NCI-H1105 (cell line): ENCODE data around the gene CPXM1.

Source experiments
- DNase-seq: peaks from one replicate; lab custom pipeline; 2025; lab: John Stamatoyannopoulos, UW

The CPXM1 gene

DNA sequence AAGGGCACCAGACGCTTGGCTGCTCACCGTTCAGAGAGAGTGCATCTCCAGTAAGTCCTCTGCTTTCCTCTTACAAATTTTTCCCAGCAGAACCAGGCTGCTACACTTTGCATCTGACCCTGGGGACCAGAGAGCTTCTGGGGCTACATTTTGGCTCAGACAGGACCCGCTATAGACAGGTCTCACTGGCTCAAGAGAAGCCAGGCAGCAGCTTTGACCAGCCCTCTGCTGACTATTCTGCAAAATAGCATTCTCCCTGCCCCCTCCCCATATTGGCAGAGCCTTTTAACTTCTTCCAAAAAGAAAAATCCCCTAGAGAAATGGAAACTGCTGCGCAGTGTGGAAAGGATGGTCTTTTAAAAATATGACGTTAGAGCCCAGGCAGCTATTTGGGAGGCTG is 37.2 kb downstream of the CPXM1 start:
- no peak for DNase-seq

GRCh38 chr20:2762578-2763131 is 37.8 kb downstream of the CPXM1 start:
- no peak for DNase-seq

- no peak for DNase-seq
Measured at GRCh38 chr20:2761885-2762284, 38.5 kb downstream of the CPXM1 start.

- DNase-seq: no peak
Measured at GRCh38 chr20:2760952-2761305, 39.5 kb downstream of the CPXM1 start.

- no peak for DNase-seq
Measured at GRCh38 chr20:2760297-2760951, 40.0 kb downstream of the CPXM1 start.

- no peak for DNase-seq
Measured at GRCh38 chr20:2759603-2760296, 40.7 kb downstream of the CPXM1 start.

DNA sequence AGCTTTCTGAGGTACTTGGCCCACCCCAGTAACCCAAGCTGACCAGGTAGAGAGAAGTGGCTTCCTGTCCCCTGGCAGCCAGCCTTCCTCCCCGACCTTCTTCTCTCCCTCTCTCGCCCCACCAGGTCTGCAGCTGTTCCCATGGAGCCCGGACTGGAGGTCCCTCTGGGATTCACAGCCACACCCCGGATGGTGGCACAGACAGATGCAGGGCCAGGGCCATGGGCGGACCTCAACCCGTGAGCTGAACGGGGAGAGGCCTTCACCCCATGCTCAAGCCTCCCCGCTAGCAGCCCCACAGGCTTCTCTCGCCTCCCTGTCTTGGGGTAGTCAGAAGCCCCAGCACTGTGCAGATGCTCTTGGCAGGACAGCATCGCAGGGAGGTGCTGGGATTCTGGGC is 41.3 kb downstream of the CPXM1 start:
- no peak for DNase-seq

DNA sequence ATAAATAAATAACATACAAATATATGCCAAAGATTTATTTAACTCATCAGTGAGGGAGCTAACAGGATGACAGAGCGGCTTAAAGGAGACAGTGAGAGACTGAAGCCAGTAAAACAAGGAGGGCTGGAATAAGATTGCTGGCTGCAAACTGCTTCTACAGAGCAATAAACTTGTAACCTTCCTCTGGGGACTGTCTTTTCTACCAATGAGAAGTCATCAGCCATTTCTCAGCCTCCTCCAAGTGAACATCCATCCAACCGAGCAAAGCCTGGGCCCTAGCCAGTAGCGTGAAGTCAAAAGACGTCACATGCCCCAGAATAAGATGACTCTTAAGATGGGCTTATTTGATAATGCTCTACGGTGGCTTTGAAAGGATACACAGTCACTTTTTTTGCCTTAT is 42.5 kb downstream of the CPXM1 start:
- no peak for DNase-seq

- DNase-seq: no peak
Measured at GRCh38 chr20:2757001-2757400, 43.4 kb downstream of the CPXM1 start.

DNA sequence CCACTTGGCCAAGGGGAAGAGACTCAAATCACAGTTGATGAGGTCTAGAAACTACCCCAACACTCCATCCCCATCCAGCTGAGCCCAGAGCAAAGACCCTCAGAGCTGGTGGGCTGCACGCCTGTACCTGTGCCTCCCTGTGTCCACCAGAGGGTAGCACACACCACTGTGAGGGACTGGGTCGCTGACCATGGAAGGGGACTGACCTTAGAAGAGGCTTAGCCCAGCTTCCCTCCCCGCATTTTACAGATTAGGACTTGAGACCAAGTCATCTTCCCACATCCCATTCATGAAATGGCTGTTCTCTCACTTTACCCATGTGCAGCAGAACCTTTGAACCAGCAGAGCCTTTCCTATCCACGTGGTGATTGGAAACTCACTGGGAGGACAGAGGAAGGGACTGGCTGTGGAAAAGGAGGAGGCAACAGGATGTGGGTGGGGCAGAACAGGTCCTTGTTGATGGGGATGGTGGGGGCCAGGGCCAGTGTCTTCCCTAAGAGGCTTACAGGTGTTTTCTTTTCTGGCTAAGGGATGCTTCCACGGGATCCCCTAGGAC is 44.3 kb downstream of the CPXM1 start:
- no peak for DNase-seq

GRCh38 chr20:2755451-2756055 is 44.9 kb downstream of the CPXM1 start:
- DNase-seq: no peak

- DNase-seq: no peak
Measured at GRCh38 chr20:2754424-2754823, 46.0 kb downstream of the CPXM1 start.

DNA sequence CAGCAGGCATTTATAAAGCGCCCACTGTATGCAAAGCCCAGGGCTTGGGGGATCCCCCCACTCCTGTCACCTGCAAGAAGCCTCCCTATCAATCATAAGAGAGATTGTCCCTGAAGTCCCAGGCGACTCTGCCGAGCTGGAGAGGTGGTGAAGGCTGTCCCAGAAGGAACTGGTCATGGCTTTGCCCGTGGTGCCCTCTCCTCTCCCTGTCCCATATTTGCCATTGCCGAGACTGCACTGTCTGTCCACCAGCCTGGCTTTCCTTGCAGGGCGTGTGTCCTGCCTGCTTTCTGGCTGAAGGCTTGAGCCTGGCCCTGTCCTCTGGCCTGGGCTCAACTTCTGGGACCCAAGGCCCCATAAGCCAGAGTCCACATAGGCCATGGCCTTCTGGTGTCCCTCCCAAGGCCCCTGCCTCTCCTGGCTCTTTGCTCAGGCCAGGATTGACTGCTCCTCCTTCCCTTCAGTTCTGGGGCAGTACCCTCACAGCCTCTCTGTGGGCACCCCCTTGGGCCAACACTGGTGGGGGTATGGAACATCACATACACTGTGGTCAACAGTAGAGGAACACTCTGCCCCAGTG is 46.9 kb downstream of the CPXM1 start:
- no peak for DNase-seq

DNA sequence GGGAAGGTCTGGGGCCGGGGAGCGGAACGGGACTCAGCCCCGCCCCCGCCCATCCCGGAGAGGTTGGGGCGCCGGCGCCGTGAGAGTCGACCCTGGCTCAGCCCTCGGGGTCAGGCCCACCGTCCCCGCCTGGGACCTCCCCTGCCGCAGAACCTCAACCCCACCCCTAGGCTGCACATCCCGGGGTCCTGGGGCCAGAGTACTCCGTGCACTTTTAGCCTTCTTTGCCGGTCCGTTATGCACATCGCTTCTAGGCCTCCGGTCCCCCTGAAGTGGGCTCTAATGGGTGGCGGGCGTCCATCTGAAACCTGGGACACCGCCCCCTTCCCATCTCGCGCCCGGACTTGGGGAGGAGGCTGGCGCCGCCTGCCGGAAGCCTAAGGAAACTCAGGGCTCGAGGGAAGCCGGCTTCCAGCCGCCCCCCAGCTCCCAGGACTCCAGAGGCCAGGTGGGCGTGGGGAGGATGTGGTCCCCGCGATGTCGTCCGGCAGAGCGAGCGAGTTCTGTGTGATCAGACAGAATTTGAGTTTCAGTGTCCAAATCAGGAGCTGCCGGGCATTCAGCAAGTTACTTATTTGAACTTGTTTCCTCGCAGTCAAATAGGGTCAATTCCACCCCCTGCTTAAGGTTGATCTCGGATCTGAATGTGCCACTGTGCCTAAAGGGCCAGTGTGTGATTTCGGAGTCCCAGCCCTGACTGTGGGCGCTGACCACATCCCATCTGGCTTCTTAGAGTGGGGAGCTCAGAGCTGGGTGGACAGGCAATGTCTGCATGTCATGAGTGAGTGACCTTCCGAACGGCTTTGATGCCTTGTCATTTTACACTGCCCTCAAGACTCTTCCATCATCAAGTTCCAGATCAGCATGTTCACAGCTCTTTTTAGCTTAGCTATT is 47.6 kb downstream of the CPXM1 start:
- peak; percentile 67 for DNase-seq

GRCh38 chr20:2751878-2752566 is 48.4 kb downstream of the CPXM1 start:
- DNase-seq: peak; percentile 15

DNA sequence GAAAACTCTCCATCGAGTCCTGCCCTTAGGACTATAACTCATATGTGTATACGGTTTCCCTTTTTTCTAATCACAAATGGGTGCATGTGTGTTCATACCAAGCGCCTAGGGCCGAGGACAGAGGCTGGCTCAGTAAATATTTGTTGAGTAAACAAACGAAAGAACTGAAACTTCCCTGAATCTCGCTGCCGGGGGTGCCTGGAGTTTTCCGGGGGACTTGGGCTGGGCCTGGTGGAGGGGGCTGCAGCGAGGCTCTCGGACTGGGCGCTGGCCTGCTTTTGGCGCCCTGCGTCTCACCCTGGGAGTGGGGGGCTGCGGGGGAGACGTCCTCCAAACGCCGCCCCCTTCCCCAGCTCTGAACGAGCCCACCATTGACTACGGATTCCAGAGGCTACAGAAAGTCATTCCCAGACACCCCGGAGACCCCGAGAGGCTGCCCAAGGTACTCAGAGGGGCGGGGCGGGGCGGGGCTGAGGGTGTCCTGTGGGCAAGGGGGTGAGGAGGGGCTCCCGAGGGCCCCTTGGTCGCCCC is 49.0 kb downstream of the CPXM1 start:
- no peak for DNase-seq

GRCh38 chr20:2750491-2751251 is 49.8 kb downstream of the CPXM1 start:
- DNase-seq: no peak

- DNase-seq: no peak
Measured at GRCh38 chr20:2749951-2750490, 50.4 kb downstream of the CPXM1 start.

- DNase-seq: no peak
Measured at GRCh38 chr20:2749343-2749950, 51.0 kb downstream of the CPXM1 start.
